ENCODE data around the gene SPECC1L. TPM values are rescaled to one million over a fixed set of nuclear protein-coding genes. Genes with fewer than 3 reads are reported as not detected.
A peak's percentile ranks its signal among the peaks of the same experiment; 100 is the strongest.

The SPECC1L gene, protein sequence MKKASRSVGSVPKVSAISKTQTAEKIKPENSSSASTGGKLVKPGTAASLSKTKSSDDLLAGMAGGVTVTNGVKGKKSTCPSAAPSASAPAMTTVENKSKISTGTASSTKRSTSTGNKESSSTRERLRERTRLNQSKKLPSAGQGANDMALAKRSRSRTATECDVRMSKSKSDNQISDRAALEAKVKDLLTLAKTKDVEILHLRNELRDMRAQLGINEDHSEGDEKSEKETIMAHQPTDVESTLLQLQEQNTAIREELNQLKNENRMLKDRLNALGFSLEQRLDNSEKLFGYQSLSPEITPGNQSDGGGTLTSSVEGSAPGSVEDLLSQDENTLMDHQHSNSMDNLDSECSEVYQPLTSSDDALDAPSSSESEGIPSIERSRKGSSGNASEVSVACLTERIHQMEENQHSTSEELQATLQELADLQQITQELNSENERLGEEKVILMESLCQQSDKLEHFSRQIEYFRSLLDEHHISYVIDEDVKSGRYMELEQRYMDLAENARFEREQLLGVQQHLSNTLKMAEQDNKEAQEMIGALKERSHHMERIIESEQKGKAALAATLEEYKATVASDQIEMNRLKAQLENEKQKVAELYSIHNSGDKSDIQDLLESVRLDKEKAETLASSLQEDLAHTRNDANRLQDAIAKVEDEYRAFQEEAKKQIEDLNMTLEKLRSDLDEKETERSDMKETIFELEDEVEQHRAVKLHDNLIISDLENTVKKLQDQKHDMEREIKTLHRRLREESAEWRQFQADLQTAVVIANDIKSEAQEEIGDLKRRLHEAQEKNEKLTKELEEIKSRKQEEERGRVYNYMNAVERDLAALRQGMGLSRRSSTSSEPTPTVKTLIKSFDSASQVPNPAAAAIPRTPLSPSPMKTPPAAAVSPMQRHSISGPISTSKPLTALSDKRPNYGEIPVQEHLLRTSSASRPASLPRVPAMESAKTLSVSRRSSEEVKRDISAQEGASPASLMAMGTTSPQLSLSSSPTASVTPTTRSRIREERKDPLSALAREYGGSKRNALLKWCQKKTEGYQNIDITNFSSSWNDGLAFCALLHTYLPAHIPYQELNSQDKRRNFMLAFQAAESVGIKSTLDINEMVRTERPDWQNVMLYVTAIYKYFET
- 24.1 TPM for polyA plus RNA-seq (2012; ENCODE audit: insufficient read length, low read depth)

DNA sequence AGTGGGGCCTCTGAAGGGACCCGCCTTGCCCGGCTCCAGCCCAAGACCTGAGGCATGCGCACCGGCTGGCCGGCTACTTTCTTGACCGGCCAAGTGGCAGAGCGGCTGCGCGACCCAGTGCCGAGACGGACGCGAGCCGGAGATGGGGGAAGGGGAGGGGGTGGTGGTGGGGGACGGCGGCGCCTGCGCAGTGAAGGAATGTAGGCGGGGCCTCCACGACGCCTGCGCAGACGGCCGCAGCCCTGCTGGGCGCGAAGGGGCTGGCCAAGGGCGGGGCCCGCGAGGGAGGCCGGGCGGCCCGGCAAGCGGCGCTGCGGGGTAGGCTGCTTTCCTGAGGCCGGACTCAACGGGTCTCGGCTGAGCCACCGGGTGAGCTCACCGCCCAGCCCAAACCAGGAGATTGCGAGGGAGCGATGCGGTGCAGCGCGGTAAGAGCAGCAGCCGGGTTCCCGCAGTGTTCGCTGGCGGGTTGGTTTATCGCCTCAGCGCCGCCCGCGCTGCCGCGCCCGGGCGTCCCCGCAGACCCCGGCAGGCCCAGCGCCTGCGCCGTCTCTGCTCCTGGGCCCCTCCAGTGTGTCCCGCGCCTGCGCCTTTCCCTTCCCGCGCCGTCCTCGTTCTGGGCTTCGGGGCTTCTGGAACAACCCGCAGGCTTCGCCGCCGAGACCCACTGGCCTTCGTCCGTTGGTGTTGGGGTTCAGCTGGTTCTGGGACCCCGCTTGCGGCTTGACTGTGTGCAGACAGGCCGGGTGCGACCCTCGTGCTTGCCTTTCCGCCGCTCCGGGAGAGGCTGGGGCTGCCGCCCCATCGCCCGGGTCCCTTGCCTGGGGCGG lies at the start of gene SPECC1L:
TSS of gene SPECC1L (plus strand) at position 276 of the 830 bp plus-strand sequence. CDS start 31,401 bp downstream, outside the sequence.
- TF ChIP-seq SIN3A (IDR thresholded peaks at IDR 0.05; ENCODE audit: borderline replicate concordance, insufficient read depth, low read length) (peak; percentile 21; the same call in 1 of the 2 replicates), FOXP2 (optimal IDR thresholded peaks at IDR 0.05; ENCODE audit: borderline replicate concordance, extremely low read depth, extremely low read length, insufficient read depth) (peak; percentile 53), REST (IDR thresholded peaks at IDR 0.05; ENCODE audit: insufficient read depth in 1 of 2, low read depth in 2 of 2, low read length in 2 of 2) (peak in 1 of 2 experiments; percentile 26; a peak in 1 of 4 replicates), TAF1 (IDR thresholded peaks at IDR 0.05; ENCODE audit: borderline replicate concordance, insufficient read depth, low read length) (peak; percentile 87; the same call in 1 of the 2 replicates), POLR2AphosphoS5 (IDR thresholded peaks at IDR 0.05; ENCODE audit: low read depth, low read length) (peak; percentile 97)

DNA sequence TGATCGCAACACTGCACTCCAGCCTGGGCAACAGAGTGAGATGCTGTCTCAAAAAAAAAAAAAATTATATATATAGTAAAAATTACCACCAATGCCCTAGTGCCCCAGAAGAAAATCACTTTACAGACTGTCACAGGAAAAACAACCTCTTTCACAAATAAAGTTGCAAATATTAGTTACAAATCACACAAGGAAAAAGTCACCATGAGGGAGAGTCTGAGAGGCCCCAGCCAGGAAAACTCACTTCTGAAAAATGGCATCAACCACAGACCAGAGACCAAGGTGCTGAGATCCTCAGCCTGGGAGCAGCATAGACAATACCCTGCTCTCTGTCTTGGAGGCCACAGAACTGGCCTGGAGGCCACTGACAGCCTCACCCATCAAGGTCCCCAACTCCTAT lies 46.2 kb upstream of the SPECC1L start:
- TF ChIP-seq POLR2AphosphoS5 (IDR thresholded peaks at IDR 0.05; ENCODE audit: low read depth, low read length) (no peak), TAF1 (IDR thresholded peaks at IDR 0.05; ENCODE audit: borderline replicate concordance, insufficient read depth, low read length) (no peak), FOXP2 (optimal IDR thresholded peaks at IDR 0.05; ENCODE audit: borderline replicate concordance, extremely low read depth, extremely low read length, insufficient read depth) (no peak)

- no peak for TF ChIP-seq SIN3A (IDR thresholded peaks at IDR 0.05; ENCODE audit: borderline replicate concordance, insufficient read depth, low read length)
- no peak for TF ChIP-seq TAF1 (IDR thresholded peaks at IDR 0.05; ENCODE audit: borderline replicate concordance, insufficient read depth, low read length)
- no peak for TF ChIP-seq POLR2AphosphoS5 (IDR thresholded peaks at IDR 0.05; ENCODE audit: low read depth, low read length)
These were observed 45.5 kb upstream of the SPECC1L start for GRCh38 chr22:24225044-24225601.

- TF ChIP-seq POLR2AphosphoS5 (IDR thresholded peaks at IDR 0.05; ENCODE audit: low read depth, low read length) = no peak
- TF ChIP-seq REST (IDR thresholded peaks at IDR 0.05; ENCODE audit: insufficient read depth in 1 of 2, low read depth in 2 of 2, low read length in 2 of 2) = no peak
- TF ChIP-seq FOXP2 (optimal IDR thresholded peaks at IDR 0.05; ENCODE audit: borderline replicate concordance, extremely low read depth, extremely low read length, insufficient read depth) = no peak
- TF ChIP-seq TAF1 (IDR thresholded peaks at IDR 0.05; ENCODE audit: borderline replicate concordance, insufficient read depth, low read length) = no peak
- TF ChIP-seq SIN3A (IDR thresholded peaks at IDR 0.05; ENCODE audit: borderline replicate concordance, insufficient read depth, low read length) = no peak
These were observed 44.7 kb upstream of the SPECC1L start for GRCh38 chr22:24225951-24226350.

DNA sequence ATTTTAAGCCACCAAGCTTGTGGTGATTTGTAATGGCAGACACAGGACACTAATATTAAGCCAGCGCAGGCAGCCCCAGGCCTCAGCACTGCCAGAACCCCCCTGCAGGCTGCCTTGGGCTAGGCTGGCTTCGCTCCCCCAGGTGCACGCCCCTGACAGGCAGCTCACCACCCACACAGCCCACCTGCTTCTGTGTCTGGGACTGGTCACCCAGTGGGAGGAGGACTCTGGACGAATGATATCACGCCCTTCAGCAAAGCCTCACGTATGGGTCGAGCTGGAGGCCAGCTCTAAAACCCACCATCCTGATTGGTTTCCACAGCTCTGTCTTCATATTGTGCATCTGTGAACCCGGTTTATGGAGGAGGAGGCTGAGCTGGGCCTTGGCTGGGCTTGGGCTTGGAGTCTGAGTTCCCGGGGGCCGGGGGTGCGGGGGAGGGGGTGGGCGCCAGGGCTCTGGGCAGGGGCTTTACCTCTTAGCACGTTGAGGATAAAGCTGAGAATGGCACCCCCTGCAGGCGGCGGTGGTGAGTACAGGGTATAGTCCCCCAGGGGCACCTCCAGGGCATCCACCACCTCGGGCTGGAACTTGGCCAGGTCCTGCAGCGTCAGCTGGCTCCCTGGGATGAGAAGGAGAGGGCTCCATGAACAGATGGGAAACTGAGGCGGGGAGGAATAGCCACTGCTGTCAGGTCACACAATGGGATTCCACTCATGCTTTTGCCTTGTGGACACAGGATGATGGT lies 39.5 kb upstream of the SPECC1L start:
- no peak for TF ChIP-seq SIN3A (IDR thresholded peaks at IDR 0.05; ENCODE audit: borderline replicate concordance, insufficient read depth, low read length)
- no peak for TF ChIP-seq TAF1 (IDR thresholded peaks at IDR 0.05; ENCODE audit: borderline replicate concordance, insufficient read depth, low read length)
- no peak for TF ChIP-seq POLR2AphosphoS5 (IDR thresholded peaks at IDR 0.05; ENCODE audit: low read depth, low read length)
- TF ChIP-seq FOXP2 (optimal IDR thresholded peaks at IDR 0.05; ENCODE audit: borderline replicate concordance, extremely low read depth, extremely low read length, insufficient read depth) = no peak
- TF ChIP-seq REST (IDR thresholded peaks at IDR 0.05; ENCODE audit: insufficient read depth in 1 of 2, low read depth in 2 of 2, low read length in 2 of 2) = no peak
